COR-L47 (cell line): ENCODE measurements around the gene STOM.

ENCODE experiments used
- DNase-seq: peaks from one replicate; lab custom pipeline; 2025; lab: John Stamatoyannopoulos, UW

STOM gene

DNA sequence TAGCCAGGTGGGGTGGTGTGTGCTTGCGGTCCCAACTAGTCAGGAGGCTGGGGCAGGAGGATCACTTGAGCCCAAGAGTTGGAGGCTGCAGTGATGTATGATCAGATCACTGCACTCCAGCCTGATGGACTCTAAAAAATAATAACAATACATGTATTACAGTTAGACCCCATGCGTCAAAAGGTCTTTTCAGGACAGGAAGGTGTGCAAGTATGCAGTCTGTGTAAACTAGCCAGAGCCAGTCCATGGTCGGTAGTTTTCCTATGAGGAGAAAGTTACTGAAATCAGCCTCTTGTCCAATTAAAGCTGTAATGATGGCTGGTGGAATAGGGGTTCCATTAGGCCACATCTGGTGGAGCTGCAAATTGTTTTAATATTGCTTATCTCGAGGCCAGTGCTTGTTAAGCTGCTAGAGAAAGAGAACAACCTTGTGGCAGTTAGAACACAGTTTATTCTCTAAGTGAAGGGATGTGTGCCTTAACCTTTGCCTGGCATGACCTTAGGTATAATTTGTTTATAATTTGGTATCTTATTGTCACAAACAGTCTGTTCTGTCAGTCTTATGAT, 1.5 kb upstream of the STOM start:
- no peak for DNase-seq

DNA sequence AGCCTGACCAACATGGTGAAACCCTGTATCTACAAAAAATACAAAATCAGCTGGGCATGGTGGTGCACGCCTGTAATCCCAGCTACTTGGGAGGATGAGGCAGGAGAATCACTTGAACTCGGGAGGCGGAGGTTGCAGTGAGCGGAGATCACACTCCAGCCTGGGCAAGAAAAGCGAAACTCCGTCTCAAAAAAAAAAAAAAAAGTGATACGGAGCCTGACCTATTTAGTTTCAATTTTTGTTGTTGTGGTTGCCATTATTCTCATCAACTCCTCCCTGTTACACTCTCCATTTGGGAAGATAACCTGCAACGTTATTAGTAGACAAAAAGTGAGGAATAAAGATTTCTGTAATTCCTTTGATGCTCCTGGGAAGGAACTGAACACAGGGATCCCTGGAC, 1.3 kb downstream of the STOM start:
- no peak for DNase-seq

DNA sequence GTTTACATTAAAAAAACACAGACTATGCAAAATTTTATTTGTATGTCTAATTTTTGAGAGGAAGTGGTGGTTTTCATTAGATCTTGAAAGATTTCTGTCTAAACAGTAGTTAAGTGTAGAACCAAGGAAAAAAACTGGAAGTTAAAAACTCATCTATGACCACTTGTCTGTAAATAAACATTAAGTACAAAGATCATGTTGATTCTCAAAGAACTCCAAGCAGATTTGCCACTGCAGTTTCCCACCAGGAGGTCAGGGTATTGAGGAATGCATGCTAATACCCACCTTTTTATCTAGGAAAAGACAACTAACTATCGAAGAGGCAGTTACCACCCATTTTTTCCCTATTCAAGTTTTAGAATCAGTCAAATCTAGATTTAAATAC, 1.9 kb downstream of the STOM start:
- no peak for DNase-seq

DNA sequence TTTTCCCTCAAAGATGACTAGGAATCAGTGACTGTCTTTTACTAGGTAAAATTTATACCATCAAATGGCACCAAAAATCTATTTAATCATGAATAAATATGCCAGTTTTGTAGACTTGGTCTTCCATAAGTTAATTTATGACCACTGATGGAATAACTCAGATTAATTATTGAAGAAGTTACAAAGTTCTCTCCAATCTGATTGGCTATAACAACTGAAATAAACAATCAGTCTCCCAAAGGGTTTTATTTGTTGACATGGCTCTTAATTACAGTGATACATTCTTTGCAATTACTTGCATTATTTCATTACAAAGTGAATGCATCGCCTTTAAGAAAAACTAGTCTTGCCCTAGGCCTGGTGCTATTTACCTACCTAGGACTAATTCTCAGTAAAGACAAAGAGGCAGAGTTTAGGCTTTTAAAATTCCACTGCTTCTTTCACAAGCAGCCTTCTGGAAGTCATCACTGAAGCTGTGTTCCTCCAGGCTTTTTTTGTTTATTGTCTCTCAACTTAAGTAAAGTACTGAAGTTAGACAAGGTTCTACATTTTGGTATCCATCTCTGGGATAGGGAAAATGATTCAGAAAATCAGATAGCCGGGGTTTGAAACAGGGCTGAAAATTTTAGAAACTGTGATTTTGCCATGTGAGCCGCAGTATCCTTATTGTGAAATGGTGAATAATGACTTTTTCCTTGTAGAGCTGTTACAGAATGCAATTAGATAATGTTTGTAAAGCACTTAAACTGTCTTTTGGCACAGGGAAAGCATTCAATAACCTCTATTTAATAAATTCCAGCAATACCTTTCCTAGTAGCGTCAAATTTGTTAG, 2.5 kb downstream of the STOM start:
- no peak for DNase-seq

DNA sequence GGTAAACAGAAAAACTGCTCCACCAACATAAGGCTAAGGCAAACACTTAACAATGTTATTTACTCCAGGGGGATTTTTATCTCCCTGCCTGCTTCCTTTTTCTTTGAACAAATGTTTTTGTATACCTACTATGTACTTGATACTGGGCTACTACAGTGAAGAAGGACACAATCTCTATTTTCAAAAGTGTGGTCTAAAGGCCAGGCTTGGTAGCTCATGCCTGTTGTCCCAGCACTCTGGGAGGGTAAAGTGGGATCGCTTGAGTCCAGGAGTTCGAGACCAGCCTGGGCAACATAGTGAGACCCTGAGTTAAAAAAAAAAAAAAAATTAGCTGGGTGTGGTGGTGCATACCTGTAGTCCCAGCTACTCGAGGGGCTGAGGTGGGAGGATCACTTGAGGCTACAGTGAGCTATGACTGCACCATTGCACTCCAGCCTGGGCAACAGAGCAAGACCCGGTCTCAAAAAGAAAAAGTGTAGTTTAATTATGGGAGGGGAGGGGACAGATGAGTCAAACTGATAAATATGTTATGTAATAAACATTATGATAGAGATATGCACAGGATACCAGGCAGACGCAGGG, 3.3 kb downstream of the STOM start:
- DNase-seq: no peak

DNA sequence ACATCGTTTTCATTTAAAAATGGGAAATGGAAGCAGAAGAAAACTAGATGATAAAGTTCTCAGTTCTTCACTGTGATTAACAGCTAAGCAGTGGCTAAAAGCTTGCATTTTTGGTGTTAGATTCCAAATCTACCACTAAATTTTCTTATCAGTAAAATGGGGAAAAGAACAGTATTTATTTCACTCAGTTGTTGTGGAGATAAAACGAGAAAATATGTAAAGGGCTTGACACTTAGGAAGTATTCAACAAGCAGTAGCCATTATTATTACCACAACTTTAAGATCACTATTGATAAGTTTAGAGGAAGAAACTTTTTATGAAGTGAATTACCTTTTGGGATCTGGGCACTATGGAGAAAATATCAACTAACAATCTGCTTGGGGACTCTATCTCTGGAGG, 4.5 kb downstream of the STOM start:
- DNase-seq: no peak

DNA sequence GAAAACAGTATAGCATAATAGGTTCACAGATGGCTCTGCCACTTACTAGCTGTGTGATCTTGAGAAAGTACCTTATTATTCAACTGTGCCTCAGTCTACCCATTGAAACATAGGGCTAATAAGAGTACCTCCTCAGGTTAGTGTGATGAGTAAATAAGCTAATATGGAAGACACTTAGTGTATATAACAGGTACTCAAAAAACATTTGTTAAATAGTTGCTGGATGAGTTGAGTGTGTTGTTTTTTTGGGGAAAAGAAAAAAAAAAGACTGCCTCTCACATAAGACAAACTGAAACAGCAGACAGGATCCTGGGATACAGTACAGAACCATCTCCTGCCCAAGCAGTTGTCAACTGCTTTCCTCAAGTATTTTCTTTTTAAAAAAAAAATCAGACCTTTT, 5.2 kb downstream of the STOM start:
- DNase-seq: no peak

DNA sequence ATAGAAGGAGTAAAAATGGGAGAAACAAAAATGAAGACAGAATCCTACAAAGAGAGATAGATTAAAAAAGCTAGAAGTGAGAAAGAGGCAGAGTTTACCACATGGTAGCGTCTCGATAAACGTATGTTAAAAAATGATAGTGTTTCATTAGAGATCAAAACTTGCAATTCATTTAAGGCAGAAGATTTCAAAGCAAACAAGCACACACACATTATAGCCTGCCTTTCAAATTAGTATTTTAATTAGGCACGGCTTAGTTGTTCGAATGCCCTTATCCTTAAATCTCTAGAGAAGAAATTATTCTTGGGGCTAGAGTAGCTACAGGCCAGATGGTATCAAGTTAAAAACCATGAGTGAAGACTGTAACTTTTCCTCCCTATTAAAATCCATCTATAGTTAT, 6.0 kb downstream of the STOM start:
- DNase-seq: no peak

DNA sequence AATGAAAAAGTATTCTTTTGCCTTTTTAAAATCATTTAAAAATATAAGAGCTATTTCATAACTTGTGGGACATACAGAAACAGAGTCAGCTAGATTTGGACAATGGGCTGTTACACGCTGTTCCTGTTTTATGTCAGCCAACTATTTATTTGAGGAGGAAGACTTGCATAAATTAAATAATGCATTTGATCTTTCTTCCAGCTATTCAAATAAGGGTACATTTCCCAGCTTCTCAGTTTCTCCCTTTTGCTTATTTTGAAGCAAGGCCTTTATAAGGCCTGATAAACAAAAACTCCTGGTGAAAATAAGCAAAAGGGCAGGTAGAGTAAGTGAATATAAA, 6.5 kb downstream of the STOM start:
- DNase-seq: no peak

DNA sequence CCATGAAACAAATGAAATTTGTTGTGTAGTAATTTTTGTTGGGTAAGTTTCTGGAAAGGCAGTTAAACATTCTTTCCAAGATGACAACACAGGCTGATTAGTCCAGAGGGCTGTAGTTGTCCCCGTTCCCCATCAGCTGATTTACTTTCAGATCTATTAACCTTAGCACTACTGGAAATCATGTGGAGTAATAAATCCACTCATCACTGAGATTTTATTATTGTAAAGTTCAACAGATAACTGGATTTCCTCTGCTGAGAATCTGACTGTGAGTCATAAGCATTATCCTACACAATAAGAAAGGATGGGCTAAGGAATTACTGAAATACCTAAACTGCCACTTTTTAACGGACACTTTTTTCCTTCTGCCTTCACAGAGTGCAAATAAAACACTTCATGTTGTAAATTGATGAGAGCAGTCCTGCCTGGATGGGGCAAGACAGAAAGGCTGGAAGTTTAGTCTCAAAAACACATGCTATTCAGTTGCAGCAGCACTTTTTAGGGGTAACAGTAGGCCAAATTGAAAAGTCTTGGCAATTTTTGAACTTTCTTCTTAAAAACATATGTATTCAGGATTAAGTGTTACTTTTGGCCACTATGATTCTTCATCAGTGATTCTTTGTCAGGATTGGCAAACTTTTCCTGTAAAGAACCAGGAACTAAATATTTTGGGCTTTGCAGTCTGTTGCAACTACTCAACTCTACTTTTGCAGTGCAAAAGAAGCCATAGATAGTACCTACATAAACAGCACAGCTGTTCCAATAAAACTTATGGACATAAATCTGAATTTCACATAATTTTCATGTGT, 7.0 kb downstream of the STOM start:
- no peak for DNase-seq

DNA sequence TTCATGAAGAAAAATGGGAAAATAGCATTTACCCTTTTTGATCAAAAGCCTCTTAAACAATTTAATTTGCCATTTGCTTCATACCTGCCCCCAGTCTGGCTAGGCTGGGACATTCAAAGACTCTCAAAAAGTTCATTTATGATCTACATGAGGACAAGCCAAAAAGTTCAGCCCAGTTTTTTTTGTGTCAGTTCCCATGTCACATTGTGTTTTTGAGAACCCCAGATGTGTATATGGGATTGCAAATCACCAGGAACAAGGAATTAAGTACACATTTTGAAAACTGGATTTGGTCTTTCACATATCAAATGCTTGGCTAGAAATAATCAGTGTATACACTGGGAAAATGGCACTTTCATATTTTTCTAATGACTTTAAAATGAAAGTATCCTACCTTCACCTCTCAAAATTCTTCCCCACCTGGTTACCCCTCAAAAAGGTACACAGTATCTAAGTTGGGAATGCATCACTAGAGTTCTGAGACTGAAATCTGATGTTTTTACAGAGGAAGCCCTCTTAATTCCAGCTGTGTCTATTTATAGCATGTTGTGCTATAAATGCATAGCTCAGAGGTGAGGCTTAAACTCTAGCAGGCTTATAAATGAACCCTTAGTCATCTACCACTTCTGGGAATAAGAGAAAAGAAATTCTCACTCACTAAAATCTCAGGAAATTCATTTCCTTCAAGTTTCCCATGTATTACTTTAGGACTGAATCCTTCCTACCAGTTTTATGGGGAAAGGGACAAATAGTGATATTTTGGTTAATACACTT, 9.3 kb downstream of the STOM start:
- DNase-seq: no peak

DNA sequence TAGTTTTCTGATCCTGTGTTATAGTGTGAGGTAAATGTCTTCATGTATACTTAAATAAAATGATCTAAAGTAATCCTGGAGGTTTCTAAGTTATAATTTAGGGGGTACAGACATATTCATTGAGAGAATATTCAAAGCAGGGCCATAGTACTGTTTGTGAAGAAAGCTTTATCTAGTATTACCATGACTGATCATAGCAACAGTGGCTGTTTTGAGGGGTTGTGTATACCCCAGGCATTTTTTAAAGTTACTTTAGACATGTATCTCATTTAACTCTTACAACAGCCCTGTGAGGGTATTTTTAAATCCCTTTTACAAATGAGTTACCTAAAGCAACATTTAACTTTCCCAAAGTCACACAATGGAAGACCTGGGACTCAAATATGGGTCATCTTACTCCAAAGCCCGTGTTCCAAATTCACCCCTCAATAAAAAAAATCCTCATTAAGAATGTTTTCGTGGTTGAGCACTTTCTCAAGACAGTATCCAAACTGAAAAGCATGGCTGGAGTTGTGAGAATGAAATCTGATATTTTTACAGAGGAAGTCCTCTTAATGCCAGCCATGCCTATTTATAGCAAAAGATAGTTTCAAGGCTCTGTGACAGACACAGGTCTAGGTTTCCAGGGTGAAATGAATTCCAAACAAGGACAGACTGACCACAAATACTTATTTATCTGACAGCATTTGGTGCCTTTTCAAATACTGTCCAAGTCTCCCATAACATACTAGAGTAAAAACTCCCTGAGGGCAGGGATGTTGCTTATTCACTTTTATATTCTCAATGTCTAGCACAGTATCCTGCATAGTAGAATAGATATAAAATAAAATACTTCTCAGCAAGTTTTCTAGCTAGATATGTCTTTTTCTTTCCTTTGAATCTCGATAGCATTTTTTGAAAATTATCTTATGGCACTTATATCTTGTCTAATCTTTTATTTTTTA, 10.4 kb downstream of the STOM start:
- no peak for DNase-seq

DNA sequence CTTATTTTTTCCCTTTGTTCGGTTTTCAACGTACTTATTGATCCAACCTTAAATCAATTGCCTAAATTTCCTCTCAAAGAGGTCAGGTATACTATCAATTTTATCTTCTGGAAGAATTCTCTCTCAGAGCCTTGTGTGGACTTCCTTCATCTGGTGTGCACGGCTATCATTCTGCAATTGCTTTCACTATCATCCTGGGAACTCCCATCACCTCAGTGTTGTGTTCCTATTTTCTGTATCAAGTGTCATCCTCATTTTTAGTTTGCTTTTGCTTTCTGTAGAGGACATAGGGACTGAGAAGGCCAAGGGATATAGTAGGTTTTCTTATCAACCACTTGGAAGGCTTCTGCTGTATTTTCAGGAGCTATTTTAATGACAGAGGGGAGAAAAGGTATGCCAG, 11.3 kb downstream of the STOM start:
- DNase-seq: no peak

DNA sequence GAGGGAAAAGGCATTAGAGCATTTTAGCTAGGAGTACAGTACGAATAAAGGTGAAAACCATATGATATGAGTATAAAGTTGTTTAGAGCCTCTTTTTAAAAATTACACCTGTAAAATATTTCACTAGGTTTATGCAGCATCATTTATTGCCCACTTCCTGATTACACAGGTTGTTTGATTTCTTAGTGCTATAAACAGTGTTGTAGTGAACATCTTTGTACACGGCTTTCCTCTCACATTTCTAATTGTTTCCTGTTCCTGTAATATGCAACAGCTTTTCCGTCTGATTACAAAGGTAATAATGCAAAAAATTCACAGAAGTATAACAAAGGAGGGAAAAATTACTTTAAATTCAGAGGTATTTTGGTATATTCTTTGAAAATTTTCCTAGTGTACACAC, 13.0 kb downstream of the STOM start:
- no peak for DNase-seq

DNA sequence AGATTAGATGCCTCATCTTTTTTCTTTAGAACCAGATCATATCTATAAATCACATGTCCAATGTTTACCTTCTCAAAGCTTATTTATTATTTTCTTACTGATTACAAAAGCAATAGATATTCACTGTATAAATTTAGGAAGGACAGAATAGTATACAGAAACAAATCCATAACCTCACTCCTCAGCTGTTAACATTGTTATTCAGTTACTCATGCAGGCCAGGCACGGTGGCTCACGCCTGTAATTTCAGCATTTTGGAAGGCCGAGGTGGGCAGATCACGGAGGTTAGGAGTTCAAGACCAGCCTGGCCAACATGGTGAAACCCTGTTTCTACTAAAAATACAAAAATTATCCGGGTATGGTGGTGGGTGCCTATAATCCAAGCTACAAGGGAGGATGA, 15.3 kb downstream of the STOM start:
- DNase-seq: no peak

DNA sequence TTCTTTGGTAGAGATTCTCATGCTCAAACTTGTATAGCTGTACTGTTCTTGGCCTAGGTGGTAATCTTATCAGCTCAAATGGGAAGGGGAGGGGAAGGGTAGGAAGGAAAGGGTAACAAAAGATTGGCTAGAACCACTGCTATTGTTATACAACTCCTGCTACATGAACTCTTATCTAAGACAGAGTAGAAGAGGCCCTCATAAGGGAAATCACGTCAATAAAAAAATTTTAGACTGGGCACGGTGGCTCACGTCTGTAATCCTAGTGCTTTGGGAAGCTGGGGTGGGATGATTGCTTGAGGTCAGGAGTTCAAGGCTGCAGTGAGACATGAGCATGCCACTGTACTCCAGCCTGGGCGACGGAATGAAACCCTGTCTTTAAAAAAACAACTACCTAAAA, 15.9 kb downstream of the STOM start:
- no peak for DNase-seq

DNA sequence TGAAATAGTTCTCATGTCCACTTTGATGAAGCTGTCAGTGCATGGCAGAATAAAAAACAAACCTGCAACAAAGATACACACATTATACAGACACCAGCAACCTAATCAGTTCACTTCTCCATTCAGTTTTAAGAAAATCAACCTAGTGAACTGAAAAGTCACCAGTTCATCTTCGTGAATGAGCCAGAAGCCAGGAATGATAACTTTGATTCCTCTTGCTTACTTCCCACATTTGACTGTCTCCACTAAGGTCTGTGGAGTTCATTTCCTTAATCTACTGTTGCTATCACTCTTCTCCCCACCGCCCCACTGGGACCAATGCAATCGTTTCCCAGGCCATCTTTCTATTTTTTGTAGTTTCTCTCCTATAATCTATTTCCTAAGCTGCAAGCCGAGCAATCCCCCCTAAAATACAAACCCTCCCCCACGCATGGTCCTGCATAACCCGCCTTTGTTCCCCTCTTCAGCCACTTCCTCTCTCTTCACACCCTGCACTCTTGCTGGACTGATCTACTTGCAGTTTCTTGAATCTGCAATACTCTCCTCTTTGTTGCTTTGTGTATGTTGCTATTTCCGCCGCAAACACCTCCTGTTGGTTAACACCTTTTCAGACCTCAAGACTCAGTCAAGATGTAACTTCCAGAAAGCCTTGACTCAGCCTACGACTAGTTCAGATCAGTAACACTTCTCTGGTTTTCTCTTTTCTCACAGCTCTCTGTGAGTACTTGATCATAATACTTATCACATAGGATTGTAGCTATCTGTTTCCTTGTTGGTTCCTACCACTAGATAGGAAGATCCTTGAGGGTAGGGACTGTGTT, 16.6 kb downstream of the STOM start:
- no peak for DNase-seq

DNA sequence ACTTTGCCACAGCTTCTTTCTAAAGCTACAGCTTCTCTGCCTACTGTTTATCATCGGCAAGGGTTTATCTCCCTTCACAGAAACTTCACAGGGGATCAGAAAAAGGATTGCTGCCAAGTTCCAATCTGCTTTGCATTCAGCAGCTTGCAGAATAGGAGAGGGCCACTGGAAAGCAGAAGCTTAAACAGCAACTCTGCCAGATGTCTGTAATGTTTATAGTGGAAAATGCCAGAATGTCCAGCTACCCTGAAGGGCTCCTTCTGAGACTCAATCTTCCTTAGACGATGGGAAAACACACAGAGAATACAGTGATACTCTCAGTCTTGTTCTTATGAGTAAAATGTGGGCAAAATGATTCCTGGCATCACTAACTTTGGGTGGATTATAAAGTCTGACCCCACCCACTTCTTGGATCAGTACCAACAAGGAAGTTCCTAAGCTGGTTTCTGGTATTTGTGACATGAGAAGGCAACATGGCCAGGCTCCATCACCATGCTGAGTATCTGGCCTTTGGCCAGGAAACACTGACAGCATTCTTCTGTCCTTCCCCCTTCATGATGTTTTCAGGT, 19.0 kb downstream of the STOM start:
- peak; percentile 67 for DNase-seq

DNA sequence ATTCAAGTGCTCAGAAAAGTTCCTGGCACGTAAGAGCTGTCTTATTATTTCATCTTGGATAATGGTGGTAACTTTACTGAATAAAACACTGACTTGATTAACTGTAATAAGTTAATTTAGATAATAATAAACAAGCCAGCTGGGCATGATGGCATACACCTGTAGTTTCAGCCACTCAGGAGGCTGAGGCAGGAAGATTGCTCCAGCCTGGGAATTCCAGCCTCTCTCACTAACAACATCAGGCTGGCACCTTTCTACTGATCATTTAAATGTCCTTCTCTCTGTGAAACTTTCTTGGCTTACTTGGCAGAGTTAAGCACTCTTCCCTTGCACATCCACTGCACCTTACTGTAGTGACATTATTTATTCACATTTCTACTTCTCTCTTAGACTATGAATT, 20.0 kb downstream of the STOM start:
- DNase-seq: no peak

DNA sequence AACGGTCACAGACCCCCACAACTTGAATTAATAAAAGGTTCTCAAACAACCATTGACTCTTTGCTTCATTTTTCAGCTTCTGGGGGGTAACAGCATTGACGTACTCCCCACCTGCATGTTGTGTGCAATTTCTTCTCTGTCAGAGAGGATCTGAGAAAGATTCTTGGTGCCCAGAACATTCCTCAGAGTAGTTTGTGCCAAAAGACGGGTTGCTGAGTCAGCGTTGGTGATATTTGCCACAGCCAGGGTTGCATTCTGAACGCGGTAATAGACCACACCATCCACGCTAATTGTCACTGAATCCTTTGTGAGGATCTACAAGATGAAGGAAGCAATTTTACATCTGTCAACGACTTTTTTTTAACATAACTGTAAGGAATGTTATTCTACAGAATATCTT, 21.0 kb downstream of the STOM start:
- DNase-seq: no peak
